ENCODE measurements around the gene PIGB.
"Not testable (repeated sequence)": the region's sequence is repeated elsewhere in the genome, so short reads cannot be mapped to it uniquely, and the experiment has no call there.

The PIGB gene

GRCh38 chr15:55318588-55319494, at the start of gene PIGB, which contains the start of gene PIGBOS1:
Gene PIGB, plus strand, starts transcription at chr15:55319222. Its CDS starts 29 bp downstream, at chr15:55319251.
Gene PIGBOS1, minus strand, starts transcription at chr15:55319123. Its CDS starts 1,331 bp downstream, at chr15:55317792.
- intact Hi-C loops (cut with DNase I): no loop called here
- DNase-seq: peak; percentile 67 to 93 (median 84)

GRCh38 chr15:55270291-55270690, 48.7 kb upstream of the PIGB start:
- intact Hi-C loops (cut with DNase I): no loop called here
- peak in 2 of 42 donors; percentile 7 to 12 for DNase-seq

- DNase-seq: no peak
- intact Hi-C loops (cut with DNase I): no loop called here
Observed at GRCh38 chr15:55276324-55276723, 42.7 kb upstream of the PIGB start.

GRCh38 chr15:55277116-55277564, 41.9 kb upstream of the PIGB start:
- DNase-seq: no peak
- intact Hi-C loops (cut with DNase I): no loop called here

GRCh38 chr15:55277715-55278114, 41.3 kb upstream of the PIGB start:
- intact Hi-C loops (cut with DNase I): no loop called here
- no peak for DNase-seq

GRCh38 chr15:55279100-55279745, 39.8 kb upstream of the PIGB start:
- intact Hi-C loops (cut with DNase I): no loop called here
- no peak for DNase-seq

GRCh38 chr15:55279746-55280351, 39.2 kb upstream of the PIGB start:
- no peak for DNase-seq
- intact Hi-C loops (cut with DNase I): no loop called here

GRCh38 chr15:55280589-55280988, 38.4 kb upstream of the PIGB start:
- intact Hi-C loops (cut with DNase I); DNase-seq: not testable (repeated sequence)

GRCh38 chr15:55281517-55282228, 37.3 kb upstream of the PIGB start:
- intact Hi-C loops (cut with DNase I): no loop called here
- no peak for DNase-seq

- no peak for DNase-seq
- intact Hi-C loops (cut with DNase I): no loop called here
Observed at GRCh38 chr15:55282284-55282833, 36.7 kb upstream of the PIGB start.

- intact Hi-C loops (cut with DNase I): no loop called here
- no peak for DNase-seq
Observed at GRCh38 chr15:55283379-55284147, 35.5 kb upstream of the PIGB start.

- intact Hi-C loops (cut with DNase I): no loop called here
Observed at GRCh38 chr15:55284426-55284825, 34.6 kb upstream of the PIGB start.

GRCh38 chr15:55286442-55287189, 32.4 kb upstream of the PIGB start:
- DNase-seq; intact Hi-C loops (cut with DNase I): not testable (repeated sequence)

More at GRCh38 chr15:55284426-55284825, 34.6 kb upstream of the PIGB start:
- no peak for DNase-seq

GRCh38 chr15:55288006-55288717, 30.9 kb upstream of the PIGB start:
- intact Hi-C loops (cut with DNase I): loop anchor here (2.0 kb wide), 1 partner anchor 69 kb away; no protein-coding TSS in a partner anchor

GRCh38 chr15:55289011-55289745, 29.8 kb upstream of the PIGB start:
- DNase-seq: peak in 6 of 42 donors; percentile 4 to 37 (median 12)
- intact Hi-C loops (cut with DNase I): loop anchor here (2.0 kb wide), 1 partner anchor 70 kb away; no protein-coding TSS in a partner anchor

More at GRCh38 chr15:55288006-55288717, 30.9 kb upstream of the PIGB start:
- no peak for DNase-seq
